GM23248 (cell line): ENCODE data around the gene CHCHD3. TPM values are rescaled to one million over a fixed set of nuclear protein-coding genes. Genes with fewer than 3 reads are reported as not detected.
A peak's percentile ranks its signal among the peaks of the same experiment; 100 is the strongest.

ENCODE experiments used
- DNase-seq: peaks from one replicate; pipeline ENCODE4 v3.0.0-alpha.2; 2015
- H2AFZ ChIP-seq: fragments of 200-600 bp; sonication (generic); 2 replicates; pipeline ENCODE4 v1.6.1; 2016; ENCODE audit warnings: antibody characterized with exemption
- H3F3A ChIP-seq: fragments of 200-600 bp; sonication (generic); 2 replicates; pipeline ENCODE4 v1.6.1; 2016; ENCODE audit warnings: mild to moderate bottlenecking, antibody characterized with exemption, mixed run types; ENCODE audit not compliant: insufficient read depth
- H3K27ac ChIP-seq: fragments of 200-600 bp; sonication (generic); 2 replicates; pipeline ENCODE4 v1.5.1; 2016; ENCODE audit warnings: mild to moderate bottlenecking
- H3K27me3 ChIP-seq: fragments of 200-600 bp; sonication (generic); replicated peaks from 2 replicates; pipeline ENCODE4 v1.6.1; 2016; ENCODE audit warnings: mild to moderate bottlenecking; ENCODE audit not compliant: insufficient read depth
- H3K36me3 ChIP-seq: fragments of 200-600 bp; sonication (generic); 2 replicates; pipeline ENCODE4 v1.6.1; 2016; ENCODE audit warnings: low read depth, mild to moderate bottlenecking
- H3K4me1 ChIP-seq: fragments of 200-600 bp; sonication (generic); 2 replicates; pipeline ENCODE4 v1.6.1; 2016; ENCODE audit warnings: mild to moderate bottlenecking; ENCODE audit not compliant: insufficient read depth
- H3K4me2 ChIP-seq: fragments of 200-600 bp; sonication (generic); one replicate; pipeline ENCODE4 v1.6.1; 2016; ENCODE audit warnings: mild to moderate bottlenecking; ENCODE audit not compliant: unreplicated experiment
- H3K4me3 ChIP-seq: fragments of 200-600 bp; sonication (generic); 2 replicates; pipeline ENCODE4 v1.5.1; 2016; ENCODE audit warnings: mild to moderate bottlenecking
- H3K79me2 ChIP-seq: fragments of 200-600 bp; sonication (generic); 2 replicates; pipeline ENCODE4 v1.6.1; 2016; ENCODE audit warnings: mild to moderate bottlenecking; ENCODE audit not compliant: insufficient read depth
- H3K9ac ChIP-seq: fragments of 200-600 bp; sonication (generic); 2 replicates; pipeline ENCODE4 v1.6.1; 2016; ENCODE audit warnings: mild to moderate bottlenecking
- H3K9me2 ChIP-seq: fragments of 200-600 bp; sonication (generic); 2 replicates; pipeline ENCODE4 v1.6.1; 2016; ENCODE audit warnings: mixed run types, mild to moderate bottlenecking, moderate library complexity; ENCODE audit not compliant: insufficient read depth
- H3K9me3 ChIP-seq: fragments of 200-600 bp; sonication (generic); one replicate; pipeline ENCODE4 v1.6.1; 2017; ENCODE audit warnings: low read depth
- H4K20me1 ChIP-seq: fragments of 200-600 bp; sonication (generic); 2 replicates; pipeline ENCODE4 v1.6.0; 2016; ENCODE audit not compliant: insufficient read depth
- EZH2 ChIP-seq: fragments of 200-600 bp; sonication (generic); IDR thresholded peaks from 2 replicates; pipeline ENCODE4 v1.6.1; 2018; ENCODE audit warnings: antibody characterized with exemption, mild to moderate bottlenecking; ENCODE audit not compliant: insufficient read depth, poor library complexity, severe bottlenecking
- EZH2phosphoT487 ChIP-seq: fragments of 200-600 bp; sonication (generic); IDR thresholded peaks from 2 replicates; pipeline ENCODE4 v1.6.1; 2018; ENCODE audit warnings: antibody characterized with exemption, moderate library complexity, mild to moderate bottlenecking, low read depth; ENCODE audit not compliant: insufficient read depth
- WGBS, 2 experiments: methylation state at CpG; one replicate each; pipeline ENCODE4 v1.1.6; 2015 to 2017; ENCODE audit warnings: low lambda C conversion rate in 2 of 2, low coverage in 1 of 2; ENCODE audit errors: missing lambda C conversion rate in 2 of 2; 5-methylcytosine and 5-hydroxymethylcytosine counted together
- in situ Hi-C: fragments of 300-500 bp; cut with MboI; formaldehyde crosslinking; loops from 2 replicates; pipeline ENCODE4 v1.15.0; 2020
- polyA plus RNA-seq: library from polyadenylated mRNA; unstranded; fragments of >200 nt; fragmentation: Nextera tagmentation; extraction: Ambion mirVana; gene quantifications from 2 replicates; pipeline ENCODE4 v1.2.1, GENCODE V29; 2016
- total RNA-seq: library from RNA; depleted of rRNA; stranded (reverse); fragments of >200 nt; shearing (Covaris generic); gene quantifications from 2 replicates; pipeline ENCODE4 v1.2.3, GENCODE V29; 2014

Gene CHCHD3
- total and polyA plus RNA-seq, 2 experiments from 2014 or later: 43.7 to 66.1 TPM

GRCh38 chr7:133091943-133092464, 10.1 kb upstream of the CHCHD3 start:
- no peak for TF ChIP-seq EZH2
- TF ChIP-seq EZH2phosphoT487: no peak
- H3K27ac ChIP-seq: no peak overlapping the region
- H3K4me3 ChIP-seq: no peak overlapping the region
- H3K4me2 ChIP-seq: no peak overlapping the region
- no peaks in the 10 kb centered on the region for H3K79me2 ChIP-seq
- no peaks in the 10 kb centered on the region for H3K9me2 ChIP-seq
- in situ Hi-C loops: no loop called here
- no peaks in the 10 kb centered on the region for H3K4me1 ChIP-seq
- no peak overlapping the region for H3K9ac ChIP-seq
- H4K20me1 ChIP-seq: no peaks in the 10 kb centered on the region
- H3K27me3 ChIP-seq: peaks cover 4% of the 10 kb centered on the region
- H2AFZ ChIP-seq: no peak overlapping the region
- H3K36me3 ChIP-seq: no peaks in the 10 kb centered on the region
- 60 to 72% methylated on average over 3 of the region's 3 CpGs for WGBS, 2 experiments
- no peak for DNase-seq
- no peaks in the 10 kb centered on the region for H3K9me3 ChIP-seq
- no peaks in the 10 kb centered on the region for H3F3A ChIP-seq

GRCh38 chr7:133082390-133082766, 488 bp upstream of the CHCHD3 start:
- in situ Hi-C loops: no loop called here
- no peak for DNase-seq
- WGBS, 2 experiments: 82 to 89% methylated on average over 3 of the region's 3 CpGs

GRCh38 chr7:133081119-133081598, 731 bp downstream of the CHCHD3 start:
- no peaks in the 10 kb centered on the region for H3F3A ChIP-seq
- H2AFZ ChIP-seq: peak overlapping the region; percentile 88
- peak overlapping the region; percentile 87 for H3K4me3 ChIP-seq
- peak overlapping the region; percentile 91 for H3K9ac ChIP-seq
- H3K9me3 ChIP-seq: no peaks in the 10 kb centered on the region
- H3K27me3 ChIP-seq: no peaks in the 10 kb centered on the region
- H3K36me3 ChIP-seq: no peaks in the 10 kb centered on the region
- H3K79me2 ChIP-seq: peaks cover 57% of the 10 kb centered on the region
- H3K27ac ChIP-seq: peak overlapping the region; percentile 74
- H4K20me1 ChIP-seq: no peaks in the 10 kb centered on the region
- peak overlapping the region; percentile 89 for H3K4me2 ChIP-seq
- in situ Hi-C loops: no loop called here
- no peaks in the 10 kb centered on the region for H3K9me2 ChIP-seq
- TF ChIP-seq EZH2phosphoT487 (no peak), EZH2 (no peak)
- peaks cover 8% of the 10 kb centered on the region for H3K4me1 ChIP-seq
- 2 to 4% methylated on average over 8 of the region's 8 CpGs for WGBS, 2 experiments
- peak; percentile 63 for DNase-seq

More at GRCh38 chr7:133082390-133082766, 488 bp upstream of the CHCHD3 start:
- peak overlapping the region; percentile 38 for H3K4me2 ChIP-seq
- H3F3A ChIP-seq: no peaks in the 10 kb centered on the region
- H3K9ac ChIP-seq: no peak overlapping the region
- TF ChIP-seq EZH2phosphoT487 (no peak), EZH2 (no peak)
- no peak overlapping the region for H3K4me3 ChIP-seq
- peak overlapping the region; percentile 71 for H2AFZ ChIP-seq
- peaks cover 8% of the 10 kb centered on the region for H3K4me1 ChIP-seq
- H3K9me2 ChIP-seq: no peaks in the 10 kb centered on the region
- no peaks in the 10 kb centered on the region for H4K20me1 ChIP-seq
- H3K9me3 ChIP-seq: no peaks in the 10 kb centered on the region
- H3K79me2 ChIP-seq: peaks cover 45% of the 10 kb centered on the region
- H3K27me3 ChIP-seq: no peaks in the 10 kb centered on the region
- H3K27ac ChIP-seq: no peak overlapping the region
- H3K36me3 ChIP-seq: no peaks in the 10 kb centered on the region

GRCh38 chr7:133079296-133079695, 2.6 kb downstream of the CHCHD3 start:
- Histone ChIP-seq H3F3A (no peaks in the 10 kb centered on the region), H3K4me2 (no peak overlapping the region), H3K27ac (no peak overlapping the region), H2AFZ (no peak overlapping the region), H3K9me2 (no peaks in the 10 kb centered on the region), H3K9me3 (no peaks in the 10 kb centered on the region), H3K9ac (0 out of 2 replicates have a peak overlapping the region, but pooled peaks have one; percentile 91), H3K79me2 (peaks cover 76% of the 10 kb centered on the region), H3K4me1 (peaks cover 8% of the 10 kb centered on the region), H3K4me3 (no peak overlapping the region), H3K27me3 (no peaks in the 10 kb centered on the region), H3K36me3 (no peaks in the 10 kb centered on the region), H4K20me1 (no peaks in the 10 kb centered on the region)
- TF ChIP-seq EZH2phosphoT487 (no peak), EZH2 (no peak)
- DNase-seq: no peak
- WGBS, 2 experiments: 73 to 80% methylated on average over 5 of the region's 5 CpGs
- in situ Hi-C loops: no loop called here
